HG03139 (cell line): ENCODE results near the gene PSMC4.
"Not testable (repeated sequence)": the region's sequence is repeated elsewhere in the genome, so short reads cannot be mapped to it uniquely, and the experiment has no call there.

Source experiments
- ATAC-seq: cut with Tn5 transposase; IDR thresholded peaks from one replicate; pipeline ENCODE4 v1.9.1; 2021; ENCODE audit not compliant: unreplicated experiment

The PSMC4 gene

GRCh38 chr19:39943586-39943985 lies 27.4 kb upstream of the PSMC4 start:
- ATAC-seq = no peak

GRCh38 chr19:39946532-39946931 lies 24.4 kb upstream of the PSMC4 start:
- no peak for ATAC-seq

GRCh38 chr19:39949026-39949747 lies 21.8 kb upstream of the PSMC4 start:
- no peak for ATAC-seq

GRCh38 chr19:39951065-39951650 lies 19.8 kb upstream of the PSMC4 start:
- no peak for ATAC-seq

GRCh38 chr19:39951686-39952085 lies 19.3 kb upstream of the PSMC4 start:
- no peak for ATAC-seq

- no peak for ATAC-seq
Measured at GRCh38 chr19:39953915-39954314, 17.1 kb upstream of the PSMC4 start.

GRCh38 chr19:39957886-39958285 lies 13.1 kb upstream of the PSMC4 start:
- ATAC-seq = not testable (repeated sequence)

GRCh38 chr19:39958942-39959341 lies 12.0 kb upstream of the PSMC4 start:
- ATAC-seq = not testable (repeated sequence)

- not testable (repeated sequence) for ATAC-seq
Measured at GRCh38 chr19:39959407-39959806, 11.6 kb upstream of the PSMC4 start.

GRCh38 chr19:39963898-39964297 lies 7.1 kb upstream of the PSMC4 start:
- no peak for ATAC-seq

GRCh38 chr19:39966617-39967016 lies 4.3 kb upstream of the PSMC4 start:
- ATAC-seq = no peak

GRCh38 chr19:39967561-39967960 lies 3.4 kb upstream of the PSMC4 start:
- no peak for ATAC-seq

- ATAC-seq = no peak
Measured at GRCh38 chr19:39968789-39969188, 2.2 kb upstream of the PSMC4 start.

GRCh38 chr19:39969266-39969665 lies 1.7 kb upstream of the PSMC4 start:
- ATAC-seq = no peak

GRCh38 chr19:39969681-39970424 lies 1.1 kb upstream of the PSMC4 start:
- ATAC-seq = no peak

GRCh38 chr19:39970425-39970674 lies 615 bp upstream of the PSMC4 start:
- ATAC-seq = peak; percentile 13

- ATAC-seq = no peak
Measured at GRCh38 chr19:39971380-39972035, 543 bp downstream of the PSMC4 start.

- ATAC-seq = no peak
Measured at GRCh38 chr19:39974377-39975155, 3.6 kb downstream of the PSMC4 start.

GRCh38 chr19:39982883-39983282 lies 11.9 kb downstream of the PSMC4 start:
- no peak for ATAC-seq

GRCh38 chr19:39983695-39984300 lies 12.8 kb downstream of the PSMC4 start:
- no peak for ATAC-seq

GRCh38 chr19:39986643-39987042 lies 15.7 kb downstream of the PSMC4 start:
- ATAC-seq = no peak
